GM12892 (cell line): ENCODE data around the gene THADA.

Experiments used
- POLR2A ChIP-seq: IDR thresholded peaks from 2 replicates; pipeline ENCODE4 v1.6.1; 2011; ENCODE audit warnings: low read depth, low read length, control low read depth
- TAF1 ChIP-seq: IDR thresholded peaks from 2 replicates; pipeline ENCODE4 v1.6.1; 2011; ENCODE audit warnings: low read depth, mild to moderate bottlenecking, control low read depth, low read length, borderline replicate concordance

DNA sequence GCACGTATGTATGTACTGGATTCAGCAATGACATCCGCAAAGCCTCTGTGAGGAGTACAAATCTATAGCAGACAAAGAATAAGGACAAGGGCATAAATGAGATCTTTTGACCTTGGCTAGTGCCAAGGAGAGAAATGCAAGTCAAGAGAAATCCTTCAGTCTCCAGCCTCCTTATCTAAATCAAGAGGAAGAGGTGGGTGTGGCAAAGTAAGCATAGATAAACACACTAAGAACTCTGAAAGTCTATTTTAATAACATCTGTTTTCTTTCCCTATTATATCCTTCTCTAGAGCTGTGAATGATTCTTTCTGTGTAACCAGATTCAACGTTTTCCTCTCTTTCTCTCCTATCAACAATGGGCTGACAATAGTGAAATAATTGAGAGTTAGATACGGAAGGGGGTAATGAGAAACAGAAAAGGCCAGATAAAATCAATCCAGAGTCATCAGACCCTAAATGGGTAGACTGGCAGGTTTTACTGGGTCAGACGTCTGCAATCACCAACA lies 250.9 kb downstream of the THADA start:
- no peak for TF ChIP-seq TAF1
- no peak for TF ChIP-seq POLR2A
